IPS-18c (cell line): ENCODE results near the gene CFTR.
"Not testable (repeated sequence)": the region's sequence is repeated elsewhere in the genome, so short reads cannot be mapped to it uniquely, and the experiment has no call there.

Experiments used
- H3K4me3 ChIP-seq: 2 replicates; pipeline ENCODE4 v1.7.0; 2013; ENCODE audit warnings: low read depth, mild to moderate bottlenecking, low read length, moderate library complexity; ENCODE audit not compliant: insufficient read depth
- H3K9me3 ChIP-seq: one replicate; pipeline ENCODE4 v1.6.1; 2013; ENCODE audit warnings: mild to moderate bottlenecking, low read length, moderate library complexity; ENCODE audit not compliant: control insufficient read depth, insufficient read depth

Gene CFTR

DNA sequence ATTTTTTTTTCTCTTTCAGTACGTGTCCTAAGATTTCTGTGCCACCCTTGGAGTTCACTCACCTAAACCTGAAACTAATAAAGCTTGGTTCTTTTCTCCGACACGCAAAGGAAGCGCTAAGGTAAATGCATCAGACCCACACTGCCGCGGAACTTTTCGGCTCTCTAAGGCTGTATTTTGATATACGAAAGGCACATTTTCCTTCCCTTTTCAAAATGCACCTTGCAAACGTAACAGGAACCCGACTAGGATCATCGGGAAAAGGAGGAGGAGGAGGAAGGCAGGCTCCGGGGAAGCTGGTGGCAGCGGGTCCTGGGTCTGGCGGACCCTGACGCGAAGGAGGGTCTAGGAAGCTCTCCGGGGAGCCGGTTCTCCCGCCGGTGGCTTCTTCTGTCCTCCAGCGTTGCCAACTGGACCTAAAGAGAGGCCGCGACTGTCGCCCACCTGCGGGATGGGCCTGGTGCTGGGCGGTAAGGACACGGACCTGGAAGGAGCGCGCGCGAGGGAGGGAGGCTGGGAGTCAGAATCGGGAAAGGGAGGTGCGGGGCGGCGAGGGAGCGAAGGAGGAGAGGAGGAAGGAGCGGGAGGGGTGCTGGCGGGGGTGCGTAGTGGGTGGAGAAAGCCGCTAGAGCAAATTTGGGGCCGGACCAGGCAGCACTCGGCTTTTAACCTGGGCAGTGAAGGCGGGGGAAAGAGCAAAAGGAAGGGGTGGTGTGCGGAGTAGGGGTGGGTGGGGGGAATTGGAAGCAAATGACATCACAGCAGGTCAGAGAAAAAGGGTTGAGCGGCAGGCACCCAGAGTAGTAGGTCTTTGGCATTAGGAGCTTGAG, at the start of gene CFTR:
CFTR (plus strand) TSS at position 801 of the 830 bp plus-strand sequence. CDS start 70 bp downstream, outside the sequence.
- H3K9me3 ChIP-seq = no peaks in the 10 kb centered on the region
- peak within 1 kb of the TSS; percentile 72 for H3K4me3 ChIP-seq

DNA sequence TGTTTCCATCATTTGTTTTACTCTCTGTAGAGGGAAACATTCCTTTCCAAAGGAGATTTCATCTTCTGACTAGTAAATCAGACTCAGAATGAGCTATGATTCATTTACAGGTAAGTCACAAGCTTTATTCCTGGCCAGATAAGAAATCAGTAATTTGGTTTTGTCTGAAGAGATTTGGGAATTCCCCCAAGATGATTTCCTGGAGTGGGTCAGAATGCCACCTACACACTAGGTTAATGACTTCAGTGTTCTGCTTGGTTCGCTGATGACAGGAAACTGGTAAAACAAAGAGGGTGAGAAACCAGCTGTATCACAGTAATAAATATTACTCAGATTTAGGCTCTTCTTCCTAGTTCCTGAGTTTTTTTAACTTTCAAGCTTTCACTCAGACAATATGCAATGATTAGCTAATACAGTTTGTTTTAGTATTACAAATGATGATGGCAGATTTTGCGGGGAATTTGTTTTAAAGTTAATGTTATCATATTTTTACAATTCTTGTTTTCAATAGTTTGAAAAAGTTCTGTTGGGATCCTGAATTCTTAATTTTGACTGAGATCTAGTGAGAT, 44.3 kb upstream of the CFTR start:
- Histone ChIP-seq H3K9me3 (no peaks in the 10 kb centered on the region), H3K4me3 (no peak overlapping the region)

GRCh38 chr7:117444646-117445045, 35.2 kb upstream of the CFTR start:
- Histone ChIP-seq H3K9me3 (no peaks in the 10 kb centered on the region), H3K4me3 (no peak overlapping the region)

DNA sequence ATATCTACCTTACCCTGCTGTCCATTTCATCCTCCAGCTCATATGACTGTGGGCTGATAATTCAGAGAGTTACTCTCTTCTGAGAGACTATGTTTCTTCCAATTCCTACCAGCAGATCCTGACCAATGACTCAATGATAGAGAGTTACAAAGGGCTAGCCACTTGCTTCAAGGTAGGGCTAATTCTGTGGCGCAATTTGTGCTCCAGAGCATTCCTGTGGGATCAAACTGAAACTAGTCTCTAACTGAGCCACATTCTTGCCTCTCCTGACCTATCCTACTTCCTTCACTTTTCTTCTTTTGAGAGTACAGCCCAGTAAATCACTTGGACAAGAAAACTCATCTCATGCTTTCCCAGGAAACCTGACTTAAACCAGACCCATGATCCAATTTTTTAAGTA, 34.6 kb upstream of the CFTR start:
- H3K4me3 ChIP-seq = no peak overlapping the region

DNA sequence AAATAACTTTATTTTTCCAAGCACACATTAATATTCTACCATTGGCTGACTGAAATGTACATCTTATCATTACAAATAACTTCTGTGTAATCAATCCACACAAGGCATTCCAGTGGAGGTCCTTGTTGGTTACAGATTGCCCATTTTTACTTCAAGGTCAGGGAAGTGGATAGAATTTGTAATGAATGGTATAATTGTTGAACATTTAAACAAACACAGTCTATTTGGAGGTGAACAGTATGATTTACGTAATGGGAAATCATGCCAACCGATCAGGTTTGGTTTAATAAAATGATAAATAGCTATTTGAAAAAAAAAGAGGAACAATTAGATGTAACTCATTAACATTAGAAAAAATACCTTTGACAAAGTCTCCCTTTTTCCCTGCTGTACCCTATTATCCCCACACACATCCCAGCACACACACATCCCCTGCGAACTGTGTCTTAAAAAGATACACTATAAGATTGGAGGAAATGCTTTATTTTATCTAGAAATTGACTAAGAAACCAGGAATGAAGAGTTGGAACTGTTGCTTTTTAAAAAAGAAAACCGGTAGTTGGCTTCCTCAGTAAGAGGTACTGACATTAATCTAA, 33.5 kb upstream of the CFTR start:
- Histone ChIP-seq H3K9me3 (no peaks in the 10 kb centered on the region), H3K4me3 (no peak overlapping the region)

More for the DNA sequence above, 34.6 kb upstream of the CFTR start:
- H3K9me3 ChIP-seq = no peaks in the 10 kb centered on the region

- H3K9me3 ChIP-seq = no peaks in the 10 kb centered on the region
- H3K4me3 ChIP-seq = no peak overlapping the region
Measured at GRCh38 chr7:117448655-117449054, 31.2 kb upstream of the CFTR start.

DNA sequence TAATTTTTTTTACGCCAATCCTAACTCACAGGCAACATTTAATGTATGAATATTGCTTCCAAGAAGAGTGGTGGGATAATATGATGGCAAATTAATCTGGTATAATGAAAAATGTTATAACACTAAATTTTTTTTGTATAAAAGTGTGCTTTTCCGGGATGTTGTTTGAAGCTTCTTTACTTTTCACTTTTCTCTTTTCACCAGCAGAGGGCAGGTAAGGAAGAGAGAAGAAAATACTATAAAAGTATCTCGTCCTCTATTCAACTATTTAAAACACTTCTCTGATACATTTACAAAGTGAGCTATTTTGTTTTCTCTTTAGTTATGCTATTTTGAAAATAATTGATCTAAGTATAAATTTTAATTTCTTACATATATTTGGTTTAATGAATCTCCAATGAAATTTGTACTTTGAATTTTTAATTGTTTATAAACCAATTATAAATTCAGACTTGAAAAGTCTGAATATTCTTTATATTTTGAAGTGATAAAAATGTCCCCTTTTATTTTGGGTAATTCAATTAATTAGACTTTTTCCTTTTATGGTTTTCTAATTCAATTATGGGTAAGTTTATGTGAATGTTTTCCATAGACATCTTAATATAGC, 20.7 kb upstream of the CFTR start:
- H3K4me3 ChIP-seq = no peak overlapping the region

GRCh38 chr7:117459735-117460134, 20.1 kb upstream of the CFTR start:
- Histone ChIP-seq H3K9me3 (no peaks in the 10 kb centered on the region), H3K4me3 (no peak overlapping the region)

More for the DNA sequence above, 20.7 kb upstream of the CFTR start:
- no peaks in the 10 kb centered on the region for H3K9me3 ChIP-seq

DNA sequence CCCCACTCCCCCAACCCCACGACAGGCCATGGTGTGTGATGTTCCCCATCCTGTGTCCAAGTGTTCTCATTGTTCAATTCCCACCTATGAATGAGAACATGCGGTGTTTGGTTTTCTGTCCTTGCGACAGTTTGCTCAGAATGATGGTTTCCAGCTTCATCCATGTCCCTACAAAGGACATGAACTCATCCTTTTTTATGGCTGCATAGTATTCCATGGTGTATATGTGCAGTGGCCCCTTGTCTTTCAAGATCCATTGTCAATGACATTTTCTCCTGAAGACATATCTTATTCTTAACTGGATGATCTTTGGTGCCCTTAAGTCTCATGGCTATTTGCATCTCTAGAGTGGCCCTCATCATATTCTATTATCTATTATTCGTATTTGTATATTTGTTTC, 19.0 kb upstream of the CFTR start:
- not testable (repeated sequence) for H3K9me3 ChIP-seq, H3K4me3 ChIP-seq

- H3K9me3 ChIP-seq = no peaks in the 10 kb centered on the region
- no peak overlapping the region for H3K4me3 ChIP-seq
Measured at GRCh38 chr7:117468174-117468573, 11.7 kb upstream of the CFTR start.

- no peak overlapping the region for H3K4me3 ChIP-seq
Measured at GRCh38 chr7:117470777-117471176, 9.0 kb upstream of the CFTR start.

DNA sequence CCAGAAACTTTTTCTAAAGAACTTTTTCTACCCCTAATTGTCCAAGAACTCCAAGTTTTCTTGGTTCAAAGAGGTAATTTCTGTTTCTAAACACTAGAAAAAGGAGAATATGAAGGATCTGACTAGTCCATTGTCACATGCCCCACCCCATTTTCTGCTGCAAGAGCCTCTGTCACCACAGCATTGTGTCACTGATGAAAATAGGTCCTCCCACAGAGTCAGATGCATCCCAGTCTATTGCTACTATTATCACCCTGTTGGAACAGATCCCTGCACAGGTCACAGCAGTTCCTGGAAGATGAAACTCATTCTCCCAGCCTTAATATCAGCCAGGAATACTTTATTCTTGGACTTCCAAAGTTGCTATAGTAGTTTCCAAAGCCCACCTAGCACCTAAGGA, 7.5 kb upstream of the CFTR start:
- Histone ChIP-seq H3K4me3 (no peak overlapping the region), H3K9me3 (no peaks in the 10 kb centered on the region)

More at GRCh38 chr7:117470777-117471176, 9.0 kb upstream of the CFTR start:
- no peaks in the 10 kb centered on the region for H3K9me3 ChIP-seq

DNA sequence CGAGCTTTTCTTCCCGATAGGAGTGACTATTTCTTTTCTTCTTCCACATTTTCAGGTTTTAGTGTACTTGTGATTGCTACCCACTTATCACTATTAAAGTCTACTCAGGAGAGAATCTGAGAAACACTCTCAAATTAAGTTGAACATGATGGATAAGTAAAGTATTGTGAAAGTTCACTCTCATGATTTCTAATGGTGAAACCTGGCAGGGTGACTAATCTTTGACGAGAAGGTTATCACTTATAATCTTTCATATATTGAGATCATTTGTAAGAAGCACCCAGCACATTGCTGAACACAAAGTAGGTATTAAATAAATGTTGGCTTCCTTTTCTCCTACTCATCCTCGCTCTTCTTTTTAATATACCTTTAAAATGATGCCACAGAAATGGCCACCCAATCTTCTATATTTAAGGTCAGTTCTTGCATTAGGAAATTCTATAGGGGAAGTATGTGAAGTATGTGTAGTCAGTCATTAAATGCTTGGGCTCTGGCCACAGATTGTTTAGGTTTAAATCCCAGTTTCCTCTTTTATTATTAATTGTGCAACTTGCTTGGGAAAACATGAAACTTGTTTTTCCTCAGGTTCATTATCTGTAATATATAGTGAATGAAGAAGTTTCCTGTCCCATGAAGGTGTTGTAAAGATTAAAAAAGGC, 3.1 kb upstream of the CFTR start:
- Histone ChIP-seq H3K9me3 (no peaks in the 10 kb centered on the region), H3K4me3 (no peak overlapping the region)

DNA sequence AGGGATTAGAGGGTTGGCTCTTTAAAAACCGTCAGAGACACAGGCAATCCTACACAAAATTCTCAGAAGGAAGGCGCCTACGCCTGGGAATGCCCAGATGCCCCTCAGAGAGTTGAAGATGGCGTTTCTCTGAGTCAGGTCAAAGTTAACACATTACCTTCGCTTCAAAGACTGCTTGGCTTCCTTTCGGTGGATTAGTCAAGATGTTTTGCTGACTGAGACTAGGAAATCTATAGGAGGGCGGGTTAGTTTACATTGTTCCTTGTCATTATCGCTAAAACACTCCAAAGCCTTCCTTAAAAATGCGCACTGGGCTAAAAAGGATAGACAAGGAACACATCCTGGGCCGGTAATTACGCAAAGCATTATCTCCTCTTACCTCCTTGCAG, 995 bp upstream of the CFTR start:
- Histone ChIP-seq H3K9me3 (no peaks in the 10 kb centered on the region), H3K4me3 (peak overlapping the region; percentile 72)

DNA sequence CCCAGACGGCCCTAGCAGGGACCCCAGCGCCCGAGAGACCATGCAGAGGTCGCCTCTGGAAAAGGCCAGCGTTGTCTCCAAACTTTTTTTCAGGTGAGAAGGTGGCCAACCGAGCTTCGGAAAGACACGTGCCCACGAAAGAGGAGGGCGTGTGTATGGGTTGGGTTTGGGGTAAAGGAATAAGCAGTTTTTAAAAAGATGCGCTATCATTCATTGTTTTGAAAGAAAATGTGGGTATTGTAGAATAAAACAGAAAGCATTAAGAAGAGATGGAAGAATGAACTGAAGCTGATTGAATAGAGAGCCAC, 184 bp downstream of the CFTR start:
- H3K4me3 ChIP-seq = peak overlapping the region; percentile 72
- no peaks in the 10 kb centered on the region for H3K9me3 ChIP-seq

DNA sequence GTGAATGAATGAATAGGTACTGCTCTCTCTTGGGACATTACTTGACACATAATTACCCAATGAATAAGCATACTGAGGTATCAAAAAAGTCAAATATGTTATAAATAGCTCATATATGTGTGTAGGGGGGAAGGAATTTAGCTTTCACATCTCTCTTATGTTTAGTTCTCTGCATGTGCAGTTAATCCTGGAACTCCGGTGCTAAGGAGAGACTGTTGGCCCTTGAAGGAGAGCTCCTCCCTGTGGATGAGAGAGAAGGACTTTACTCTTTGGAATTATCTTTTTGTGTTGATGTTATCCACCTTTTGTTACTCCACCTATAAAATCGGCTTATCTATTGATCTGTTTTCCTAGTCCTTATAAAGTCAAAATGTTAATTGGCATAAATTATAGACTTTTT, 1.2 kb downstream of the CFTR start:
- Histone ChIP-seq H3K4me3 (no peak overlapping the region), H3K9me3 (no peaks in the 10 kb centered on the region)

DNA sequence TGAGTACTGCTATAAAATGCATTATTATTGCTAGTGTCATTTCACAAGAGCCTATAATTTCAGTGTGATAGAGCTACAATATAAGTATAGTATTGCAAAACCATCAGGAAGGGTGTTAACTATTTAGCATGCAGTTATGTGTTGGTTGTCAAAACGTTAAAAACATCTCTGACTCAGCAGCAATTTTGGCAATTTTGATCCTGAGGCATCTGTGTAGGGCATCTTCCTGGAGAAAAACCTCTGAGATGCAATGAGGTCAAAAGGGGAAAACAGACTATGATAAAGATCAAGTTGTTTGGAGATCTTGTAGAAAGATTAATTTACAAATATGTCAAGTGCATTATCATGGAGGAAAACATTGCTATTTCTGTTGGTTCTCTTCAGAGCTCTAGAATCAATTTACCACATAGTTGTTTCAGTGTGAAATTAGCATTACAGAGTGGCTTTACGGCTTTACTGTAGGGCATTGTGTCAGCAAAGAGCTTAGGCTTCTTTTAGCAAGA, 5.3 kb downstream of the CFTR start:
- H3K4me3 ChIP-seq = no peak overlapping the region
- no peaks in the 10 kb centered on the region for H3K9me3 ChIP-seq
